Fibroblast of lung (primary cell): ENCODE results near the gene DOLPP1. TPM values are rescaled to one million over a fixed set of nuclear protein-coding genes. Genes with fewer than 3 reads are reported as not detected.

Experiments
- DNase-seq, 2 donors: peaks; one replicate each; pipeline versions ENCODE4 v3.0.0 to v3.0.0-alpha.2; 2010; ENCODE audit warnings: low read depth in 2 of 2
- H2AFZ ChIP-seq: 2 replicates; pipeline ENCODE4 v1.5.1; 2012; ENCODE audit warnings: low read length, control low read depth, inconsistent platforms
- H3K27ac ChIP-seq: 2 replicates; pipeline ENCODE4 v1.5.1; 2011; ENCODE audit warnings: low read length, control low read depth; ENCODE audit not compliant: insufficient read depth
- H3K27me3 ChIP-seq: 2 replicates; pipeline ENCODE4 v1.5.1; 2011; ENCODE audit warnings: mild to moderate bottlenecking, low read length; ENCODE audit not compliant: control insufficient read depth, insufficient read depth
- H3K36me3 ChIP-seq: 2 replicates; pipeline ENCODE4 v1.5.1; 2011; ENCODE audit warnings: low read length; ENCODE audit not compliant: control insufficient read depth, insufficient read depth
- H3K4me1 ChIP-seq: 2 replicates; pipeline ENCODE4 v1.5.1; 2011; ENCODE audit warnings: low read length; ENCODE audit not compliant: control insufficient read depth, insufficient read depth; ENCODE audit errors: extremely low read depth
- H3K4me2 ChIP-seq: 2 replicates; pipeline ENCODE4 v1.5.1; 2011; ENCODE audit warnings: low read length, control low read depth; ENCODE audit not compliant: insufficient read depth; ENCODE audit errors: extremely low read depth
- H3K4me3 ChIP-seq, 4 experiments: fragments of 200-600 bp in 1 of 4; sonication (generic) in 1 of 4; replicated peaks in 1 of 4; 2 replicates each; pipeline ENCODE4 v1.5.1; 2011 to 2016; ENCODE audit warnings: low read length in 4 of 4, low read depth in 3 of 4, mild to moderate bottlenecking in 3 of 4, control low read depth in 2 of 4, inconsistent platforms in 1 of 4, mixed read lengths in 1 of 4; ENCODE audit not compliant: insufficient read depth in 1 of 4; ENCODE audit errors: control extremely low read depth in 1 of 4
- H3K79me2 ChIP-seq: 2 replicates; pipeline ENCODE4 v1.5.1; 2012; ENCODE audit warnings: mild to moderate bottlenecking, low read length, inconsistent platforms; ENCODE audit not compliant: control insufficient read depth, insufficient read depth
- H3K9ac ChIP-seq: 2 replicates; pipeline ENCODE4 v1.5.1; 2011; ENCODE audit warnings: mild to moderate bottlenecking, low read length, control low read depth; ENCODE audit not compliant: insufficient read depth
- H3K9me3 ChIP-seq: 2 replicates; pipeline ENCODE4 v1.5.1; 2012; ENCODE audit warnings: low read depth, low read length; ENCODE audit not compliant: control insufficient read depth, insufficient read depth
- H4K20me1 ChIP-seq: 2 replicates; pipeline ENCODE4 v1.5.1; 2011; ENCODE audit warnings: low read length; ENCODE audit not compliant: control insufficient read depth, insufficient read depth; ENCODE audit errors: extremely low read depth
- EZH2 ChIP-seq: IDR thresholded peaks from 2 replicates; pipeline ENCODE4 v1.5.1; 2012; ENCODE audit warnings: low read length, control low read depth, mild to moderate bottlenecking; ENCODE audit errors: missing control alignments
- polyA plus RNA-seq, 2 donors: library from polyadenylated mRNA; depleted of rRNA in 1 of 2; stranded (reverse) in 1 of 2; unstranded in 1 of 2; fragments of >200 nt; gene quantifications; 2 replicates each; pipeline ENCODE4 v1.2.1, GENCODE V29; 2011 to 2012; ENCODE audit warnings: missing spikeins in 1 of 2
- total RNA-seq: library from RNA; depleted of rRNA; stranded (reverse); fragments of >200 nt; gene quantifications from 2 replicates; pipeline ENCODE4 v1.2.1, GENCODE V29; 2014
- TF ChIP-seq, protein P1 (sequence below), 2 donors: IDR thresholded peaks in 1 of 2; conservative IDR thresholded peaks in 1 of 2; 1 replicate in 1 of 2; 2 replicates in 1 of 2; pipeline ENCODE4 v1.5.1; 2011 to 2012; ENCODE audit warnings: low read length in 2 of 2, control low read depth in 1 of 2, inconsistent platforms in 1 of 2, low read depth in 1 of 2, mild to moderate bottlenecking in 1 of 2

The DOLPP1 gene
- total and polyA plus RNA-seq, 2 donors (not counting 1 experiment from before 2014, with no cell fraction given), result 7.4 to 9.7 TPM

DNA sequence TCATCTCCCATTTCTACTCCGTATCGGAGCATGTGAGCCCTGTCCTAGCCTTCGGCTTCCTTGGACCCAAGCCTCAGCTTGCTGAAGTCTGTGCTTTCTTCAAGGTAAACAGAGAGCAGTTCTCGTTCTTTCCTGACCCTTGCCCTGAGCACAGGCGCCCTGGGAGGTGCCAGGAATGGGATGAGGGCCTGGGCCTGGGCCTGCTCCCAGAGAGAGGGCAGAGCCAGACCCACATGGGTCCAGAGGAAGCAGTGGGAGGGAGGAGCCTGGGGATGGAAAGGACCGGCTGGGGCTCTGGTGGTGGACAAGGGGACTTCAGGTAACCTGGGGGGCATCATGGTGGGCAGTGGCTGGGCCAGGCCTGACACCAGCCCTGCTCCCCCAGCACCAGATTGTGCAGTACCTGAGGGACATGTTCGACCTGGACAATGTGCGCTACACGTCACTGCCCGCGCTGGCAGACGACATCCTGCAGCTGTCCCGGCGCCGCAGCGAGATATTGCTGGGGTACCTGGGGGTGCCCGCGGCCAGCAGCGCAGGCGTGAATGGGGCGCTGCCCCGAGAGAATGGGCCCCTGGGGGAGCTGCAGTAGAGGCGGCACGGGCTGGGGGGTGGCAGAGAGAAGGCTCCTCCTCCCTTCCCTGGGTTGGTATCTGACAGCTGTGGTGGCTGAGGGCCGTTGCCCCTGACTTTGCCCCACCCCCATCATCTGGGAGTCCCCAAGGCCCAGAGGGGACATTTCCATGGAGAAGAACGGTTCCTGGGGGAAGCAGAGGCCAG lies 10.9 kb upstream of the DOLPP1 start:
- Histone ChIP-seq H3K4me1 (no peaks in the 10 kb centered on the region), H3K9ac (no peak overlapping the region), H3K4me2 (no peak overlapping the region), H4K20me1 (no peaks in the 10 kb centered on the region), H3K27me3 (no peaks in the 10 kb centered on the region), H3K36me3 (peaks cover 6% of the 10 kb centered on the region), H3K4me3 (no peak overlapping the region), H3K79me2 (no peaks in the 10 kb centered on the region), H3K9me3 (no peaks in the 10 kb centered on the region), H2AFZ (no peak overlapping the region), H3K27ac (no peak overlapping the region)
- TF ChIP-seq, protein P1, sequence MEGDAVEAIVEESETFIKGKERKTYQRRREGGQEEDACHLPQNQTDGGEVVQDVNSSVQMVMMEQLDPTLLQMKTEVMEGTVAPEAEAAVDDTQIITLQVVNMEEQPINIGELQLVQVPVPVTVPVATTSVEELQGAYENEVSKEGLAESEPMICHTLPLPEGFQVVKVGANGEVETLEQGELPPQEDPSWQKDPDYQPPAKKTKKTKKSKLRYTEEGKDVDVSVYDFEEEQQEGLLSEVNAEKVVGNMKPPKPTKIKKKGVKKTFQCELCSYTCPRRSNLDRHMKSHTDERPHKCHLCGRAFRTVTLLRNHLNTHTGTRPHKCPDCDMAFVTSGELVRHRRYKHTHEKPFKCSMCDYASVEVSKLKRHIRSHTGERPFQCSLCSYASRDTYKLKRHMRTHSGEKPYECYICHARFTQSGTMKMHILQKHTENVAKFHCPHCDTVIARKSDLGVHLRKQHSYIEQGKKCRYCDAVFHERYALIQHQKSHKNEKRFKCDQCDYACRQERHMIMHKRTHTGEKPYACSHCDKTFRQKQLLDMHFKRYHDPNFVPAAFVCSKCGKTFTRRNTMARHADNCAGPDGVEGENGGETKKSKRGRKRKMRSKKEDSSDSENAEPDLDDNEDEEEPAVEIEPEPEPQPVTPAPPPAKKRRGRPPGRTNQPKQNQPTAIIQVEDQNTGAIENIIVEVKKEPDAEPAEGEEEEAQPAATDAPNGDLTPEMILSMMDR (conservative IDR thresholded peaks at IDR 0.05 in 1 of 2, IDR thresholded peaks at IDR 0.05 in 1 of 2; ENCODE audit: low read depth in 1 of 2, low read length in 2 of 2), result no peak
- no peak for TF ChIP-seq EZH2
- no peak for DNase-seq

DNA sequence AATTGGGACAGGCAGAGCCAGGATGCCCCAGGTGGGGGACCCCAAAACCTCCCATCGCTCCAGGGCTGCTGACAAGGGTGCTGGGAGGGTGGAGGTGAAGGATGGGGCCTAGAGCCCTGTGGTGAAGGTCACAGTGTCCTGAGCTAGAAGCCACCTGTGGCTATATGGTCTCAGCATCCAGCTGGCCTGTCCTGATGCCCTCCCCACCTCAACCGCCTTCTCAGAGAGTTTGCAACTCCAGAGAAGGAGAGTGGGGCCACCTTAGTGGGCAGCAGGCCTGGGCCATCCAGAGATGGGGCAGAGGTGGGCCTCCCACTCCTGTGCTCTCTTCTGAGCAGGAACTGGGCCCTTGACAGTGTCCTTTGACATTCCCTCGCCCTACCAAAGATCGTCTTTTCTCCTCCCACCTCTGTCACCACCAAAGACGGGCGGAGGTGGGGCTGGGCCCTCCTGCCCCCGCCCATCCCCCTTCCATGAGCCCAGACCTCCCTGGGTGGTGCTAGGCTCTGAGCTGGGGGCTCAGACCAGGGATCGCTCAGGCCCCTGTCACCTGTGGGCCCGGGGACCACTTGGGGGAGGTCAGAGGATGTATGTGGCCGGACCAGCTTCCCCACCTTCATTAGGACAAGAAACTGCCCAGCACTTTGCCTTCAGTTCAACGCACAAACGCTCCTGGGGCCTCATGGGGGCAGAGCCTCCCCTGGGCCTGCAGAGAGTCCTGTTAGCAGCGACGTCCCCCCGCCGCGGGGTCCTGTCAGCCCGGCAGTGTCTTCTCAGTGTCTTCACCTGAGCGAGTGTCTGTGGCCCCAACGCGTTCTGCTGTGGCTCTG lies 10.0 kb upstream of the DOLPP1 start:
- peaks cover 4% of the 10 kb centered on the region for H3K36me3 ChIP-seq
- no peak overlapping the region for H3K4me3 ChIP-seq
- no peak for DNase-seq
- H3K27ac ChIP-seq, result no peak overlapping the region
- H3K4me1 ChIP-seq, result no peaks in the 10 kb centered on the region
- no peaks in the 10 kb centered on the region for H3K9me3 ChIP-seq
- TF ChIP-seq, protein P1 (conservative IDR thresholded peaks at IDR 0.05 in 1 of 2, IDR thresholded peaks at IDR 0.05 in 1 of 2; ENCODE audit: low read depth in 1 of 2, low read length in 2 of 2), result no peak
- TF ChIP-seq EZH2, result no peak
- H3K27me3 ChIP-seq, result no peaks in the 10 kb centered on the region
- no peak overlapping the region for H3K4me2 ChIP-seq
- no peak overlapping the region for H2AFZ ChIP-seq
- H4K20me1 ChIP-seq, result no peaks in the 10 kb centered on the region
- H3K79me2 ChIP-seq, result no peaks in the 10 kb centered on the region
- H3K9ac ChIP-seq, result no peak overlapping the region

DNA sequence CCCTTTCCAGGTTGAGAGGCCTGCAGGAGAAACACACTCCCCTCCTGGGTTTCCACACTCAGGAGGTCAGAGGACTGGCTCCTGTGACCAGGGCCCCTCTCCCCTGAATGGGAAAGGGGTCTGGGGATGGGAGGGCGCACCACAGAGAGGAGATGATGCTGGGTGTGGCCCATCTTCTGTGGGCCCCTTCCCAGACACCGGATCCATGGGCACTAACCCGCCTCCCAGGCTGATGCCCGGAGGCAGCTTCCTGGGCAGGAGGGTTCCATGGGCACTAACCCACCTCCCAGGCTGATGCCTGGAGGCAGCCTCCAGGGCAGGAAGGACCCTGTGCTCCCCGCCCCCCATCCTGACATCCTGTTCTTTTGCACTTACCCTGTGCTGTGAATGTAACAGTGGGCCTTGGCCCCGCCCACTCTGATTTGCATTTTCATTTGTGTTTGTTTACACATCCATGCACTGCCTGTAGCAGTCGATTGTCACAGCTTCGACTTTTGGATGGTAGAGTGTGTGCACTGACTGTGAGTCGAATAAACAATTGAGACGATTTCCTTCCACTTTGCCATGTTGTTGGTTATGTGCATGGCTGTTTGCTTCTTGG lies 9.3 kb upstream of the DOLPP1 start:
- no peaks in the 10 kb centered on the region for H3K4me1 ChIP-seq
- no peak for DNase-seq

More for the DNA sequence above, 9.3 kb upstream of the DOLPP1 start:
- H3K4me2 ChIP-seq, result no peak overlapping the region
- TF ChIP-seq EZH2, result no peak
- TF ChIP-seq, protein P1 (conservative IDR thresholded peaks at IDR 0.05 in 1 of 2, IDR thresholded peaks at IDR 0.05 in 1 of 2; ENCODE audit: low read depth in 1 of 2, low read length in 2 of 2), result no peak
- H3K27ac ChIP-seq, result no peak overlapping the region
- H3K9me3 ChIP-seq, result no peaks in the 10 kb centered on the region
- H3K36me3 ChIP-seq, result peaks cover 4% of the 10 kb centered on the region
- no peak overlapping the region for H3K9ac ChIP-seq
- no peak overlapping the region for H2AFZ ChIP-seq
- H4K20me1 ChIP-seq, result no peaks in the 10 kb centered on the region
- no peaks in the 10 kb centered on the region for H3K27me3 ChIP-seq
- H3K4me3 ChIP-seq, result no peak overlapping the region
- H3K79me2 ChIP-seq, result no peaks in the 10 kb centered on the region
